ENCODE results near the gene FTCD. TPM values are rescaled to one million over a fixed set of nuclear protein-coding genes. Genes with fewer than 3 reads are reported as not detected.

The FTCD gene
- total and polyA plus RNA-seq, 2 of the 4 experiments (the other 2 are of a cell fraction), result 0.55 TPM; not detected in 1

GRCh38 chr21:46151261-46151988, 4.0 kb downstream of the FTCD start:
- no peak overlapping the region for H4K5ac ChIP-seq (ENCODE audit: low read depth, low read length)
- dilution Hi-C loops (cut with HindIII; ENCODE audit: low sequenced_read_pairs, unreplicated experiment) (no loop called here), intact Hi-C loops (cut with micrococcal nuclease) (no loop called here), in situ Hi-C loops (cut with MboI; ENCODE audit: low sequenced_read_pairs) (no loop called here)
- no peaks in the 10 kb centered on the region for H3K27me3 ChIP-seq (ENCODE audit: control insufficient read depth, insufficient read depth, low read length)
- CTCF ChIA-PET, result no interaction called here
- no peaks in the 10 kb centered on the region for H4K20me1 ChIP-seq (ENCODE audit: insufficient read depth, low read length)
- no TSS peak for BruUV-seq (replicated peaks)
- H3K18ac ChIP-seq (ENCODE audit: low read depth, low read length), result no peak overlapping the region
- H3K14ac ChIP-seq (replicated peaks; ENCODE audit: low read depth, low read length), result no peak overlapping the region
- H3K4me3 ChIP-seq (ENCODE audit: insufficient read depth, low read depth, low read length), result no peak overlapping the region
- peaks cover 2% of the 10 kb centered on the region for H3K4me1 ChIP-seq (ENCODE audit: control insufficient read depth, insufficient read depth, low read length)
- H3K36me3 ChIP-seq (ENCODE audit: control insufficient read depth, insufficient read depth, low read length), result no peaks in the 10 kb centered on the region
- no peaks in the 10 kb centered on the region for H3K9me3 ChIP-seq (ENCODE audit: control insufficient read depth, insufficient read depth, low read length)
- H2BK5ac ChIP-seq (ENCODE audit: low read depth, low read length, poor library complexity, severe bottlenecking), result no peak overlapping the region
- no peak for ATAC-seq (ENCODE audit: low read depth)
- 0 out of 2 replicates have a peak, but pooled peaks cover 3% of the 10 kb centered on the region for H3K9me1 ChIP-seq (ENCODE audit: insufficient read depth, low read length)
- WGBS, 2 experiments (ENCODE audit: extremely low coverage in 2 of 2, insufficient read length in 1 of 2), result 93% methylated on average over 17 of the region's 47 CpGs; no CpG with 5 or more reads in 1 of the 2 experiments
- no peak overlapping the region for H2AK9ac ChIP-seq (replicated peaks; ENCODE audit: low read depth, low read length, poor library complexity)
- H3K27ac ChIP-seq (ENCODE audit: insufficient read depth, low read length), result no peak overlapping the region
- no peaks in the 10 kb centered on the region for H3K79me1 ChIP-seq (ENCODE audit: low read depth in 1 of 2, low read length in 2 of 2)
- H3K9ac ChIP-seq (ENCODE audit: low read depth, low read length), result no peak overlapping the region
- H2BK120ac ChIP-seq (ENCODE audit: low read depth, low read length), result no peak overlapping the region
- DNase-seq, result no peak
- H4K91ac ChIP-seq (ENCODE audit: insufficient read depth, low read depth, low read length), result no peak overlapping the region
- no peak overlapping the region for H2AFZ ChIP-seq (replicated peaks; ENCODE audit: low read length, poor library complexity)
- no peak overlapping the region for H2BK20ac ChIP-seq (ENCODE audit: low read depth, low read length)
- H2BK15ac ChIP-seq (ENCODE audit: low read depth, low read length), result no peak overlapping the region
- no peak for TF ChIP-seq SMC3 (IDR thresholded peaks at IDR 0.05; ENCODE audit: low read depth, low read length)
- no peak for TF ChIP-seq USF2 (IDR thresholded peaks at IDR 0.05; ENCODE audit: low read depth, low read length)
- no peak for TF ChIP-seq POLR2A (IDR thresholded peaks at IDR 0.05; ENCODE audit: low read depth, low read length)
- TF ChIP-seq CEBPB (IDR thresholded peaks at IDR 0.05; ENCODE audit: low read depth, low read length), result no peak
- TF ChIP-seq, protein P1, sequence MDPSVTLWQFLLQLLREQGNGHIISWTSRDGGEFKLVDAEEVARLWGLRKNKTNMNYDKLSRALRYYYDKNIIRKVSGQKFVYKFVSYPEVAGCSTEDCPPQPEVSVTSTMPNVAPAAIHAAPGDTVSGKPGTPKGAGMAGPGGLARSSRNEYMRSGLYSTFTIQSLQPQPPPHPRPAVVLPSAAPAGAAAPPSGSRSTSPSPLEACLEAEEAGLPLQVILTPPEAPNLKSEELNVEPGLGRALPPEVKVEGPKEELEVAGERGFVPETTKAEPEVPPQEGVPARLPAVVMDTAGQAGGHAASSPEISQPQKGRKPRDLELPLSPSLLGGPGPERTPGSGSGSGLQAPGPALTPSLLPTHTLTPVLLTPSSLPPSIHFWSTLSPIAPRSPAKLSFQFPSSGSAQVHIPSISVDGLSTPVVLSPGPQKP (IDR thresholded peaks at IDR 0.05; ENCODE audit: borderline replicate concordance, low read depth, low read length), result no peak
- no peak for TF ChIP-seq NFE2L2 (IDR thresholded peaks at IDR 0.05; ENCODE audit: low read depth, low read length)
- TF ChIP-seq RCOR1 (IDR thresholded peaks at IDR 0.05; ENCODE audit: insufficient replicate concordance, low read length), result no peak
- TF ChIP-seq MAZ (IDR thresholded peaks at IDR 0.05; ENCODE audit: borderline replicate concordance, low read depth, low read length), result no peak
- no peak for TF ChIP-seq MAFK (IDR thresholded peaks at IDR 0.05; ENCODE audit: low read depth, low read length)
- no peak for TF ChIP-seq MXI1 (IDR thresholded peaks at IDR 0.05; ENCODE audit: borderline replicate concordance, low read depth, low read length)
- TF ChIP-seq BHLHE40 (IDR thresholded peaks at IDR 0.05; ENCODE audit: low read depth, low read length), result no peak
- TF ChIP-seq CHD1 (IDR thresholded peaks at IDR 0.05; ENCODE audit: low read depth, low read length), result no peak
- no peak for TF ChIP-seq FOS (IDR thresholded peaks at IDR 0.05; ENCODE audit: low read depth, low read length)
- TF ChIP-seq, protein P2, sequence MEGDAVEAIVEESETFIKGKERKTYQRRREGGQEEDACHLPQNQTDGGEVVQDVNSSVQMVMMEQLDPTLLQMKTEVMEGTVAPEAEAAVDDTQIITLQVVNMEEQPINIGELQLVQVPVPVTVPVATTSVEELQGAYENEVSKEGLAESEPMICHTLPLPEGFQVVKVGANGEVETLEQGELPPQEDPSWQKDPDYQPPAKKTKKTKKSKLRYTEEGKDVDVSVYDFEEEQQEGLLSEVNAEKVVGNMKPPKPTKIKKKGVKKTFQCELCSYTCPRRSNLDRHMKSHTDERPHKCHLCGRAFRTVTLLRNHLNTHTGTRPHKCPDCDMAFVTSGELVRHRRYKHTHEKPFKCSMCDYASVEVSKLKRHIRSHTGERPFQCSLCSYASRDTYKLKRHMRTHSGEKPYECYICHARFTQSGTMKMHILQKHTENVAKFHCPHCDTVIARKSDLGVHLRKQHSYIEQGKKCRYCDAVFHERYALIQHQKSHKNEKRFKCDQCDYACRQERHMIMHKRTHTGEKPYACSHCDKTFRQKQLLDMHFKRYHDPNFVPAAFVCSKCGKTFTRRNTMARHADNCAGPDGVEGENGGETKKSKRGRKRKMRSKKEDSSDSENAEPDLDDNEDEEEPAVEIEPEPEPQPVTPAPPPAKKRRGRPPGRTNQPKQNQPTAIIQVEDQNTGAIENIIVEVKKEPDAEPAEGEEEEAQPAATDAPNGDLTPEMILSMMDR (conservative IDR thresholded peaks at IDR 0.05; ENCODE audit: low read depth, low read length), result no peak
- TF ChIP-seq RFX5 (IDR thresholded peaks at IDR 0.05; ENCODE audit: low read depth, low read length), result no peak
- no peak for TF ChIP-seq RAD21 (IDR thresholded peaks at IDR 0.05; ENCODE audit: low read length)
- H3K4ac ChIP-seq (ENCODE audit: low read depth, low read length), result no peak overlapping the region
- no peak overlapping the region for H3K23ac ChIP-seq (ENCODE audit: low read depth, low read length)
- no peak overlapping the region for H4K8ac ChIP-seq (ENCODE audit: low read depth in 2 of 2, low read length in 2 of 2)
- POLR2A ChIA-PET (ENCODE audit: unreplicated experiment), result no interaction called here
- no peak overlapping the region for H3K4me2 ChIP-seq (ENCODE audit: low read depth, low read length)
- H3K56ac ChIP-seq (ENCODE audit: extremely low read depth, insufficient read depth, low read length), result no peak overlapping the region
- no peak overlapping the region for H2AK5ac ChIP-seq (ENCODE audit: low read depth, low read length)
